Caco-2 (cell line): ENCODE results near the gene GRID1. TPM values are rescaled to one million over a fixed set of nuclear protein-coding genes. Genes with fewer than 3 reads are reported as not detected.

Experiments used
- BruUV-seq: library from RNA; stranded (reverse); fragments of 400-500 nt; replicated peaks from 2 replicates; lab custom pipeline; 2021; lab: Mats Ljungman, UMichigan
- CTCF ChIA-PET: fragments of 300-600 bp; sonication (Branson Sonifier 250); formaldehyde crosslinking; loops from one replicate; lab custom pipeline; 2022; ENCODE audit warnings: antibody characterized with exemption; lab: Charles Lee
- POLR2A ChIA-PET: fragments of 300-600 bp; sonication (Branson Sonifier 250); formaldehyde crosslinking; loops from one replicate; lab custom pipeline; 2022; ENCODE audit warnings: antibody characterized with exemption; lab: Charles Lee
- DNase-seq, 2 experiments: peaks; one replicate each; pipeline versions ENCODE4 v3.0.0 to v3.0.0-alpha.2; 2020 to 2022
- H3K27me3 ChIP-seq: replicated peaks from 2 replicates; pipeline ENCODE4 v1.6.0; 2011; ENCODE audit warnings: low read length; ENCODE audit not compliant: control insufficient read depth, insufficient read depth
- H3K36me3 ChIP-seq: 2 replicates; pipeline ENCODE4 v1.5.1; 2011; ENCODE audit warnings: low read length; ENCODE audit not compliant: control insufficient read depth, insufficient read depth
- H3K4me1 ChIP-seq: fragments of 250-450 bp; sonication (Bioruptor Pico); 2 replicates; pipeline ENCODE4 v1.5.1; 2020; ENCODE audit warnings: mild to moderate bottlenecking
- H3K4me3 ChIP-seq: 2 replicates; pipeline ENCODE4 v1.5.1; 2011; ENCODE audit warnings: low read depth, mild to moderate bottlenecking, control low read depth, low read length
- H3K9me3 ChIP-seq: fragments of 250-450 bp; sonication (Bioruptor Pico); 2 replicates; pipeline ENCODE4 v1.5.1; 2020; ENCODE audit warnings: mild to moderate bottlenecking, moderate library complexity
- H3K27ac Mint-ChIP-seq: one replicate; pipeline ENCODE4 v1.8.0; 2022; ENCODE audit warnings: mixed read lengths; ENCODE audit not compliant: unreplicated experiment
- H3K27me3 Mint-ChIP-seq: one replicate; pipeline ENCODE4 v1.8.0; 2022; ENCODE audit warnings: mixed read lengths; ENCODE audit not compliant: insufficient read depth, unreplicated experiment
- H3K36me3 Mint-ChIP-seq: one replicate; pipeline ENCODE4 v1.8.0; 2022; ENCODE audit warnings: mild to moderate bottlenecking, mixed read lengths; ENCODE audit not compliant: insufficient read depth, unreplicated experiment
- H3K4me1 Mint-ChIP-seq: one replicate; pipeline ENCODE4 v1.8.0; 2022; ENCODE audit warnings: low read depth, mixed read lengths; ENCODE audit not compliant: unreplicated experiment
- H3K4me3 Mint-ChIP-seq: one replicate; pipeline ENCODE4 v1.8.0; 2022; ENCODE audit warnings: mild to moderate bottlenecking, moderate library complexity, mixed read lengths; ENCODE audit not compliant: unreplicated experiment
- H3K9me3 Mint-ChIP-seq: one replicate; pipeline ENCODE4 v1.8.0; 2022; ENCODE audit warnings: mixed read lengths; ENCODE audit not compliant: unreplicated experiment
- CTCF ChIP-seq, 2 experiments: fragments of 200-600 bp in 1 of 2; IDR thresholded peaks; 1 replicate in 1 of 2; 2 replicates in 1 of 2; pipeline versions ENCODE4 v1.5.1 to v1.8.0; 2011 to 2022; ENCODE audit warnings: antibody characterized with exemption in 1 of 2, control low read depth in 1 of 2, inconsistent platforms in 1 of 2, low read depth in 1 of 2, low read length in 1 of 2, mild to moderate bottlenecking in 1 of 2, moderate library complexity in 1 of 2; ENCODE audit not compliant: insufficient read depth in 1 of 2, severe bottlenecking in 1 of 2, unreplicated experiment in 1 of 2
- intact Hi-C: fragments of 100-400 bp; cut with micrococcal nuclease; formaldehyde crosslinking; loops from one replicate; pipeline ENCODE4 v1.10.0; 2022; ENCODE audit not compliant: unreplicated experiment
- total RNA-seq: library from RNA; stranded (reverse); gene quantifications from 2 replicates; pipeline ENCODE4 v1.2.3, GENCODE V29; 2022

Gene GRID1
- total RNA-seq, 1 experiment from 2014 or later: 8.0 TPM

- DNase-seq: no peak
- Histone ChIP-seq H3K4me1 (no peaks in the 10 kb centered on the region), H3K9me3 (no peaks in the 10 kb centered on the region), H3K27me3 (no peaks in the 10 kb centered on the region), H3K4me3 (no peak overlapping the region), H3K36me3 (no peaks in the 10 kb centered on the region)
- no peaks in the 10 kb centered on the region for H3K36me3 Mint-ChIP-seq
- ChIA-PET POLR2A (no interaction called here), CTCF (no interaction called here)
- no peaks in the 10 kb centered on the region for H3K9me3 Mint-ChIP-seq
- intact Hi-C loops: no loop called here
- H3K27ac Mint-ChIP-seq: no peak overlapping the region
- no peak for TF ChIP-seq CTCF (IDR thresholded peaks at IDR 0.05; ENCODE audit: insufficient read depth in 1 of 2, low read depth in 1 of 2, low read length in 1 of 2, severe bottlenecking in 1 of 2, unreplicated experiment in 1 of 2)
- H3K4me3 Mint-ChIP-seq: no peak overlapping the region
- peaks cover 6% of the 10 kb centered on the region for H3K27me3 Mint-ChIP-seq
- no peaks in the 10 kb centered on the region for H3K4me1 Mint-ChIP-seq
- BruUV-seq: no TSS peak
These were observed 348.5 kb downstream of the GRID1 start for GRCh38 chr10:86017841-86018734.

GRCh38 chr10:86013568-86013967, 353.0 kb downstream of the GRID1 start:
- Mint-ChIP-seq H3K4me1 (no peaks in the 10 kb centered on the region), H3K9me3 (no peaks in the 10 kb centered on the region), H3K27me3 (peaks cover 12% of the 10 kb centered on the region), H3K27ac (no peak overlapping the region), H3K36me3 (no peaks in the 10 kb centered on the region), H3K4me3 (no peak overlapping the region)
- CTCF ChIA-PET: no interaction called here
- no peaks in the 10 kb centered on the region for H3K9me3 ChIP-seq
- TF ChIP-seq CTCF (IDR thresholded peaks at IDR 0.05; ENCODE audit: insufficient read depth in 1 of 2, low read depth in 1 of 2, low read length in 1 of 2, severe bottlenecking in 1 of 2, unreplicated experiment in 1 of 2): no peak
- DNase-seq: no peak
- intact Hi-C loops: no loop called here
- no peaks in the 10 kb centered on the region for H3K36me3 ChIP-seq
- no peak overlapping the region for H3K4me3 ChIP-seq
- POLR2A ChIA-PET: no interaction called here
- BruUV-seq: no TSS peak
- no peaks in the 10 kb centered on the region for H3K4me1 ChIP-seq
- H3K27me3 ChIP-seq: no peaks in the 10 kb centered on the region

GRCh38 chr10:86007171-86007570, 359.4 kb downstream of the GRID1 start:
- no TSS peak for BruUV-seq
- no peaks in the 10 kb centered on the region for H3K4me1 Mint-ChIP-seq
- H3K27me3 Mint-ChIP-seq: peaks cover 7% of the 10 kb centered on the region
- ChIA-PET POLR2A (no interaction called here), CTCF (no interaction called here)
- H3K9me3 Mint-ChIP-seq: no peaks in the 10 kb centered on the region
- no peak overlapping the region for H3K4me3 Mint-ChIP-seq
- Histone ChIP-seq H3K4me3 (no peak overlapping the region), H3K27me3 (no peaks in the 10 kb centered on the region), H3K4me1 (no peaks in the 10 kb centered on the region), H3K36me3 (no peaks in the 10 kb centered on the region), H3K9me3 (no peaks in the 10 kb centered on the region)
- DNase-seq: no peak
- no peak overlapping the region for H3K27ac Mint-ChIP-seq
- H3K36me3 Mint-ChIP-seq: no peaks in the 10 kb centered on the region
- intact Hi-C loops: no loop called here
- TF ChIP-seq CTCF (IDR thresholded peaks at IDR 0.05; ENCODE audit: insufficient read depth in 1 of 2, low read depth in 1 of 2, low read length in 1 of 2, severe bottlenecking in 1 of 2, unreplicated experiment in 1 of 2): no peak
